UCSD-AML1 (cell line): ENCODE data around the gene MYRIP.

Experiments used
- DNase-seq: peaks from one replicate; lab custom pipeline; 2025; ENCODE audit not compliant: unreplicated experiment; lab: John Stamatoyannopoulos, UW

MYRIP gene

DNA sequence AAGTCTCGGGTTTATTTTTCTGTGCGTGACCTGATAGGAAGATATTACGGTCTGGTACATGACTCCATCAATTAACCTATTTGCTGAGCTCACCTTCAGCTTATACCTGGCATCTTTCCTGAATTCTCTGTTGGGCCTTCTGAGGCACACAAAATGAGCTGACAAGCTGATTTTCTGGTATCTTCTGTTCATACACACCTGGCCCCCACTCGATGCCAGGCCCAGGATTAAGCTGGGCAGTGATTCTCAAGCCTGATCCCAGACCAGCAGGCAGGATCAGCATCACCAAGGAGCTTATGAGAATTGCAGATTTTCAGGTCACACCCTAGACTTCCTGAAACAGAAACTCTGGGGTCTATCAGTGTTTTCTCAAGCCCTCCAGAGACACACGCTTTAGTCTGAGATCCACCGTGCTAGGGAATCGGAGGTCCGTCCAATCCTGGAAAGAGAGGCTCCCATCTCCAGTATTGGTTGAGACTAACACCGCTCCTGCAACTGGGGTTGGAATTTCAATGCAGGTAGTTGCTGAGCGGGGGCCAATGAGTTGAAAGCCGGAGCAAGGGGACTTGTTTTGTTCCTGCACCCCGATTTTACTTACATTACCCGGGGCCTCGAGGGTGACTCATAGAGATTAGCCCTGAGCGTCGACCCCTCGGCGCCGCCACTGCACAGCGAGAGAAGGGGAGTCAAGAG is 499.5 kb downstream of the MYRIP start:
- no peak for DNase-seq

DNA sequence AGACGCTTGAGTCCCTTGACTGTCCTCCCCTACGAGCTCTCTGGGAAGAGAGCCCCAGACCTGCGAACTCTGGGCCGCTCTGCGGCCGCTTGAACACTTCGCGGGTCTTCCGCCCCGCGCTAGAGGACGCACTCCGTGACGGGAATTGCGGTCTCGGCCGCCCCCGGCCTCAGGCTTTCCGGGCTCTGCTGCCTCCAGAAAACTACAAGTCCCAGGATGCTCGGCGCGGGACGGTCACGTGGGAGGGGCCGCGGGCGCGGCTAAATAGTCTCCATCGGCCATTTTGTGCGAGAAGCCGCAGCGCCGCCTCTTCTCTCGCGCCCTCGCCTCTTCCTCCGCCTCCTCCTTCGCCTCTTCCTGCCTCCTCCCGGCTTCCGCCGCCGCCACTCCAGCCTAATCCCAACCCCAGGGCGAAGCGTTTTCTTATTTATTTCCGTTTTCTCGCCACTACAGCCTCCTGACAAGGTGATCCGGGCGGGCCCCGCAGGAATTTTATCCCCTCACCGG is 500.1 kb downstream of the MYRIP start, which contains the start of gene EIF1B:
Gene EIF1B (plus strand): TSS at position 290 of the 507 bp plus-strand sequence. CDS start 235 bp downstream, outside the sequence.
- peak; percentile 99 for DNase-seq
